Ovary (tissue), 3 donors: Measurements from ENCODE around the gene ALPI.

Source experiments
- CTCF ChIP-seq, 3 donors: fragments of 450-650 bp in 2 of 3; fragments of 200-600 bp in 1 of 3; IDR thresholded peaks; one replicate each; pipeline versions ENCODE4 v1.5.1 to v1.8.0; 2016 to 2022; ENCODE audit warnings: antibody characterized with exemption in 3 of 3, mild to moderate bottlenecking in 1 of 3
- POLR2A ChIP-seq: fragments of 450-650 bp; IDR thresholded peaks from one replicate; pipeline ENCODE4 v1.6.1; 2017; ENCODE audit warnings: antibody characterized with exemption, mild to moderate bottlenecking, moderate library complexity
- donor health status: DM: no; HTN: no; CAD: no.

- no peak for TF ChIP-seq POLR2A
- TF ChIP-seq CTCF (IDR thresholded peaks at IDR 0.05), result no peak
Measured at GRCh38 chr2:232415138-232415690, 40.7 kb upstream of the ALPI start.
